ENCODE measurements around the gene EPC1. TPM values are rescaled to one million over a fixed set of nuclear protein-coding genes. Genes with fewer than 3 reads are reported as not detected.
A peak's percentile ranks its signal among the peaks of the same experiment; 100 is the strongest.
"Not testable (repeated sequence)": the region's sequence is repeated elsewhere in the genome, so short reads cannot be mapped to it uniquely, and the experiment has no call there.

The EPC1 gene
- total and polyA plus RNA-seq, 10 donors, result 16.0 to 69.2 (median 57.4) TPM

- Histone ChIP-seq H3K4me3 (no peak overlapping the region), H3K9me3 (peaks cover 0 to 4% (median 0%) of the 10 kb centered on the region in 8 donors), H3K36me3 (peaks cover 0 to 8% (median 0%) of the 10 kb centered on the region in 6 donors), H3K27ac (no peak overlapping the region), H3K27me3 (replicated peaks in 1 of 7) (no peaks in the 10 kb centered on the region), H3K4me1 (peaks cover 3 to 74% (median 40%) of the 10 kb centered on the region in 6 donors)
- no peak for DNase-seq
- TF ChIP-seq CTCF (IDR thresholded peaks at IDR 0.05 in 8 of 11, conservative IDR thresholded peaks at IDR 0.05 in 3 of 11) (no peak), POLR2AphosphoS5 (IDR thresholded peaks at IDR 0.05) (no peak), POLR2A (IDR thresholded peaks at IDR 0.05) (no peak)
- WGBS, 5 donors, result 88 to 95% (median 92%) methylated on average over 6 of the region's 6 CpGs
- intact Hi-C loops (cut with DNase I; ENCODE audit: low total_unique reads), result no loop called here
Observed at GRCh38 chr10:32362571-32362970, 15.6 kb upstream of the EPC1 start.

GRCh38 chr10:32360884-32361283, 13.9 kb upstream of the EPC1 start:
- no peaks in the 10 kb centered on the region for H3K27me3 ChIP-seq (replicated peaks in 1 of 7)
- 85 to 94% (median 88%) methylated on average over 2 of the region's 2 CpGs for WGBS, 5 donors
- H3K4me1 ChIP-seq, result peaks cover 4 to 74% (median 38%) of the 10 kb centered on the region in 6 donors
- no peak for DNase-seq
- no peak for TF ChIP-seq POLR2A (IDR thresholded peaks at IDR 0.05)
- TF ChIP-seq CTCF (IDR thresholded peaks at IDR 0.05 in 8 of 11, conservative IDR thresholded peaks at IDR 0.05 in 3 of 11), result no peak
- TF ChIP-seq POLR2AphosphoS5 (IDR thresholded peaks at IDR 0.05), result no peak
- intact Hi-C loops (cut with DNase I; ENCODE audit: low total_unique reads), result no loop called here
- H3K27ac ChIP-seq, result no peak overlapping the region
- peaks cover 0 to 4% (median 0%) of the 10 kb centered on the region in 8 donors for H3K9me3 ChIP-seq
- H3K4me3 ChIP-seq, result no peak overlapping the region
- H3K36me3 ChIP-seq, result peaks cover 0 to 8% (median 0%) of the 10 kb centered on the region in 6 donors

- Histone ChIP-seq H3K27ac (no peak overlapping the region), H3K4me3 (no peak overlapping the region), H3K9me3 (peaks cover 0 to 4% (median 0%) of the 10 kb centered on the region in 8 donors), H3K4me1 (peaks cover 4 to 72% (median 40%) of the 10 kb centered on the region in 6 donors), H3K36me3 (peaks cover 0 to 8% (median 0%) of the 10 kb centered on the region in 6 donors), H3K27me3 (replicated peaks in 1 of 7) (no peaks in the 10 kb centered on the region)
- WGBS, 5 donors, result 94 to 100% (median 96%) methylated on average over 1 of the region's 1 CpG
- no peak for DNase-seq
- intact Hi-C loops (cut with DNase I; ENCODE audit: low total_unique reads), result no loop called here
- TF ChIP-seq POLR2A (IDR thresholded peaks at IDR 0.05) (no peak), POLR2AphosphoS5 (IDR thresholded peaks at IDR 0.05) (no peak), CTCF (IDR thresholded peaks at IDR 0.05 in 8 of 11, conservative IDR thresholded peaks at IDR 0.05 in 3 of 11) (no peak)
Observed at GRCh38 chr10:32360241-32360640, 13.3 kb upstream of the EPC1 start.

GRCh38 chr10:32357056-32357735, 10.2 kb upstream of the EPC1 start:
- intact Hi-C loops (cut with DNase I; ENCODE audit: low total_unique reads), result no loop called here
- peaks cover 11 to 82% (median 57%) of the 10 kb centered on the region in 6 donors for H3K4me1 ChIP-seq
- peak overlapping the region in 1 of 8 donors; percentile 21 for H3K4me3 ChIP-seq
- H3K36me3 ChIP-seq, result peaks cover 0 to 8% (median 0%) of the 10 kb centered on the region in 6 donors
- 80 to 86% (median 84%) methylated on average over 8 of the region's 8 CpGs for WGBS, 5 donors
- TF ChIP-seq POLR2A (IDR thresholded peaks at IDR 0.05), result no peak
- TF ChIP-seq POLR2AphosphoS5 (IDR thresholded peaks at IDR 0.05), result no peak
- no peak for TF ChIP-seq CTCF (IDR thresholded peaks at IDR 0.05 in 8 of 11, conservative IDR thresholded peaks at IDR 0.05 in 3 of 11)
- peaks cover 0 to 4% (median 0%) of the 10 kb centered on the region in 8 donors for H3K9me3 ChIP-seq
- no peaks in the 10 kb centered on the region for H3K27me3 ChIP-seq (replicated peaks in 1 of 7)
- no peak for DNase-seq
- peak overlapping the region in 4 of 8 donors; percentile 26 to 73 (median 54) for H3K27ac ChIP-seq

GRCh38 chr10:32354690-32355089, 7.7 kb upstream of the EPC1 start:
- H3K36me3 ChIP-seq; intact Hi-C loops (cut with DNase I; ENCODE audit: low total_unique reads); DNase-seq; H3K9me3 ChIP-seq; H3K4me3 ChIP-seq; H3K27me3 ChIP-seq (replicated peaks in 1 of 7): not testable (repeated sequence)
- peaks cover 17 to 92% (median 69%) of the 10 kb centered on the region in 6 donors for H3K4me1 ChIP-seq
- peak overlapping the region in 1 of 8 donors; percentile 36 for H3K27ac ChIP-seq
- 48 to 100% (median 94%) methylated on average over 1 of the region's 1 CpG for WGBS, 5 donors
